Activated CD4-positive, alpha-beta T cell treated with anti-CD3 and anti-CD28 coated beads, Interleukin-2, amount 50 U/mL, for 4 hours (primary cell): ENCODE data around the gene CAP1.
"Not testable (repeated sequence)": the region's sequence is repeated elsewhere in the genome, so short reads cannot be mapped to it uniquely, and the experiment has no call there.

Experiments
- DNase-seq, 2 experiments: peaks; one replicate each; pipeline ENCODE4 v3.0.0-alpha.2; 2020

CAP1 gene

GRCh38 chr1:40040511-40041465, at the start of gene CAP1:
CAP1 (plus strand) TSS chr1:40040729; CDS start chr1:40059347, 18,618 bp downstream.
- DNase-seq = peak; percentile 100

- DNase-seq = no peak
These were observed 48.3 kb upstream of the CAP1 start for GRCh38 chr1:39992234-39992633.

GRCh38 chr1:39992888-39993287, 47.6 kb upstream of the CAP1 start:
- no peak for DNase-seq

GRCh38 chr1:39995973-39996393, 44.5 kb upstream of the CAP1 start:
- DNase-seq = no peak

- DNase-seq = no peak
These were observed 44.0 kb upstream of the CAP1 start for GRCh38 chr1:39996396-39997004.

GRCh38 chr1:40001456-40001855, 39.1 kb upstream of the CAP1 start:
- DNase-seq = no peak

- no peak for DNase-seq
These were observed 37.1 kb upstream of the CAP1 start for GRCh38 chr1:40003156-40004093.

GRCh38 chr1:40004857-40005256, 35.7 kb upstream of the CAP1 start:
- no peak for DNase-seq

- DNase-seq = not testable (repeated sequence)
These were observed 33.0 kb upstream of the CAP1 start for GRCh38 chr1:40007481-40008034.

- DNase-seq = no peak
These were observed 29.3 kb upstream of the CAP1 start for GRCh38 chr1:40011198-40011597.

- DNase-seq = no peak
These were observed 26.2 kb upstream of the CAP1 start for GRCh38 chr1:40014253-40014706.

- no peak for DNase-seq
These were observed 25.5 kb upstream of the CAP1 start for GRCh38 chr1:40014812-40015594.

- DNase-seq = no peak
These were observed 22.5 kb upstream of the CAP1 start for GRCh38 chr1:40017951-40018575.

- no peak for DNase-seq
These were observed 20.0 kb upstream of the CAP1 start for GRCh38 chr1:40020447-40021085.

- DNase-seq = no peak
These were observed 17.1 kb upstream of the CAP1 start for GRCh38 chr1:40023379-40023944.

- no peak for DNase-seq
These were observed 15.9 kb upstream of the CAP1 start for GRCh38 chr1:40024671-40025070.

GRCh38 chr1:40027647-40028046, 12.9 kb upstream of the CAP1 start:
- DNase-seq = no peak

GRCh38 chr1:40029608-40030007, 10.9 kb upstream of the CAP1 start:
- no peak for DNase-seq

- DNase-seq = no peak
These were observed 9.9 kb upstream of the CAP1 start for GRCh38 chr1:40030528-40031135.
